ENCODE measurements around the gene AFDN. TPM values are rescaled to one million over a fixed set of nuclear protein-coding genes. Genes with fewer than 3 reads are reported as not detected.

Gene AFDN
- total RNA-seq, 4 donors from 2014 or later = 133 to 391 (median 148) TPM

DNA sequence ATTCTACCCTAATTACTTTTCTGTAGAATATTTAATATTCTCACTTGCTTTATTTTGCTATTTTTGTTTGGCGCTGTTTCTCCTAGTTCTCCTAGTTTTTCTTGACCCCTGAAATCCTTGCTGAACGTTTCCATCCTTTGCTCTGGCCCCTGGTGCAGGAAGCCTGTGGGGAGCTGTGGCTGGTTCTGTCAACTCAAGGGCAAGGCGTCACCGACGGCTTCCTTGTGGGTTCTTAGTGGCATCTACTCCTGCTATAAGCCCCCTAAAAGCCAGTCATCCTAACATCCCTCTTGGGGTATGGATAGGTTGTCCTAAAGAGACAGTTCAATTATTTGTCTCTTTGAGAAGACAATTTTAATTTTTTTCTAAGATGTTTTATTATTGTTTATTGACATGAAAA lies 133.9 kb downstream of the AFDN start:
- H3K4me1 ChIP-seq = no peaks in the 10 kb centered on the region
- no peaks in the 10 kb centered on the region for H3K27me3 ChIP-seq
- no peak overlapping the region for H3K27ac ChIP-seq
- peaks cover 47% of the 10 kb centered on the region for H3K36me3 ChIP-seq
- TF ChIP-seq, protein P1, sequence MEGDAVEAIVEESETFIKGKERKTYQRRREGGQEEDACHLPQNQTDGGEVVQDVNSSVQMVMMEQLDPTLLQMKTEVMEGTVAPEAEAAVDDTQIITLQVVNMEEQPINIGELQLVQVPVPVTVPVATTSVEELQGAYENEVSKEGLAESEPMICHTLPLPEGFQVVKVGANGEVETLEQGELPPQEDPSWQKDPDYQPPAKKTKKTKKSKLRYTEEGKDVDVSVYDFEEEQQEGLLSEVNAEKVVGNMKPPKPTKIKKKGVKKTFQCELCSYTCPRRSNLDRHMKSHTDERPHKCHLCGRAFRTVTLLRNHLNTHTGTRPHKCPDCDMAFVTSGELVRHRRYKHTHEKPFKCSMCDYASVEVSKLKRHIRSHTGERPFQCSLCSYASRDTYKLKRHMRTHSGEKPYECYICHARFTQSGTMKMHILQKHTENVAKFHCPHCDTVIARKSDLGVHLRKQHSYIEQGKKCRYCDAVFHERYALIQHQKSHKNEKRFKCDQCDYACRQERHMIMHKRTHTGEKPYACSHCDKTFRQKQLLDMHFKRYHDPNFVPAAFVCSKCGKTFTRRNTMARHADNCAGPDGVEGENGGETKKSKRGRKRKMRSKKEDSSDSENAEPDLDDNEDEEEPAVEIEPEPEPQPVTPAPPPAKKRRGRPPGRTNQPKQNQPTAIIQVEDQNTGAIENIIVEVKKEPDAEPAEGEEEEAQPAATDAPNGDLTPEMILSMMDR (IDR thresholded peaks at IDR 0.05) = no peak
- no peak for TF ChIP-seq POLR2A (IDR thresholded peaks at IDR 0.05)
- TF ChIP-seq EP300 (IDR thresholded peaks at IDR 0.05) = no peak
- no peak for TF ChIP-seq POLR2AphosphoS5 (IDR thresholded peaks at IDR 0.05)
- no peak overlapping the region for H3K4me3 ChIP-seq
- no peak for DNase-seq (ENCODE audit: low spot score in 2 of 2)
- no peaks in the 10 kb centered on the region for H3K9me3 ChIP-seq
- 92% methylated on average over 5 of the region's 5 CpGs for WGBS

DNA sequence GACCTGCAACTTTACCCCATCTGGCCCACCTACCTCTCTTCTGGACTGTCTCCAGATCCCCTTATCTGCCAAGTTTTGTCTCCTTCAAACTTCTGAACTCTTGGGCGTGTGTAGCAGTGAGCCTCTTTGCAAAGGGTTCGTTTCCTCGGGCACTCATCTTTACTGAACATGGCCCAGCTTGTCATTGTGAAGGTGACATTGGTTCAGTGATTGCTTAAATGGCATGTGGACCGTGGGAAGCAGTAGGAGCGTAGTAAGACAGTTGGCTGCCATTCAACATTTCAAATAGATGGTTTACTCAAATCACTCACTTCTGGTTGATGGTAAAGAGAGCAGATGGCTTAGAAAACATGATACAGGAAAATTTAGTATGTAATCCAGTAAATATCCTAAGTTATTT lies 136.0 kb downstream of the AFDN start:
- Histone ChIP-seq H3K36me3 (peaks cover 60% of the 10 kb centered on the region), H3K9me3 (no peaks in the 10 kb centered on the region), H3K27ac (no peak overlapping the region), H3K4me3 (no peak overlapping the region), H3K4me1 (no peaks in the 10 kb centered on the region), H3K27me3 (no peaks in the 10 kb centered on the region)
- WGBS = 69% methylated on average over 5 of the region's 5 CpGs
- DNase-seq (ENCODE audit: low spot score in 2 of 2) = no peak
- TF ChIP-seq POLR2AphosphoS5 (IDR thresholded peaks at IDR 0.05) (no peak), POLR2A (IDR thresholded peaks at IDR 0.05) (no peak), EP300 (IDR thresholded peaks at IDR 0.05) (no peak)
- TF ChIP-seq, protein P1 (IDR thresholded peaks at IDR 0.05) = no peak

DNA sequence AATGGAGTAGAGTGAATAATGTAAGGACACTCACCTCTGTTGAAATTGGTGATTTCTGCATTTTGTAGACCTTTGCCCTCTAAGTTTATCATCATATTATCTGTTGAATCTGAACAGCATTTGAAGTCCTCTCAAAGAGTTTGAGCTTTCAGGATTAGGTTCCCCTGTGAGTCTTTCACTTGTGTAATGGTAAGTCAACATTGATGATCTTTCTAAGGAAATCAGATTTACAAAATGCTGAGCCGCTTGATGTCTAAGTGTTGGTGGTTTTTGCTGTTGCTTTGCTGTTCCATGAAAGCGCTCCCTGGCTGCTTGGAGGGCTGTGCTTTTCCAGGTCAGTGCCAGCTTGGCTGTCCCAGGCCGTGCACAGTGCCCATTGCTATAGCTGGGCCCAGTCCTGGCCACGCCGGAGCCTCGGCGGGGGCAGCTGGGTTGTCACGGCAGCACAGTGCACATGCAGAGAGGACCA lies 136.9 kb downstream of the AFDN start:
- TF ChIP-seq, protein P1 (IDR thresholded peaks at IDR 0.05) = no peak
- no peak for TF ChIP-seq POLR2AphosphoS5 (IDR thresholded peaks at IDR 0.05)
- TF ChIP-seq POLR2A (IDR thresholded peaks at IDR 0.05) = no peak
- no peak for TF ChIP-seq EP300 (IDR thresholded peaks at IDR 0.05)
- Histone ChIP-seq H3K36me3 (peaks cover 64% of the 10 kb centered on the region), H3K4me3 (no peak overlapping the region), H3K9me3 (no peaks in the 10 kb centered on the region), H3K27me3 (no peaks in the 10 kb centered on the region), H3K4me1 (no peaks in the 10 kb centered on the region), H3K27ac (no peak overlapping the region)
- 98% methylated on average over 8 of the region's 8 CpGs for whole genome bisulfite sequencing
- DNase-seq (ENCODE audit: low spot score in 2 of 2) = no peak

DNA sequence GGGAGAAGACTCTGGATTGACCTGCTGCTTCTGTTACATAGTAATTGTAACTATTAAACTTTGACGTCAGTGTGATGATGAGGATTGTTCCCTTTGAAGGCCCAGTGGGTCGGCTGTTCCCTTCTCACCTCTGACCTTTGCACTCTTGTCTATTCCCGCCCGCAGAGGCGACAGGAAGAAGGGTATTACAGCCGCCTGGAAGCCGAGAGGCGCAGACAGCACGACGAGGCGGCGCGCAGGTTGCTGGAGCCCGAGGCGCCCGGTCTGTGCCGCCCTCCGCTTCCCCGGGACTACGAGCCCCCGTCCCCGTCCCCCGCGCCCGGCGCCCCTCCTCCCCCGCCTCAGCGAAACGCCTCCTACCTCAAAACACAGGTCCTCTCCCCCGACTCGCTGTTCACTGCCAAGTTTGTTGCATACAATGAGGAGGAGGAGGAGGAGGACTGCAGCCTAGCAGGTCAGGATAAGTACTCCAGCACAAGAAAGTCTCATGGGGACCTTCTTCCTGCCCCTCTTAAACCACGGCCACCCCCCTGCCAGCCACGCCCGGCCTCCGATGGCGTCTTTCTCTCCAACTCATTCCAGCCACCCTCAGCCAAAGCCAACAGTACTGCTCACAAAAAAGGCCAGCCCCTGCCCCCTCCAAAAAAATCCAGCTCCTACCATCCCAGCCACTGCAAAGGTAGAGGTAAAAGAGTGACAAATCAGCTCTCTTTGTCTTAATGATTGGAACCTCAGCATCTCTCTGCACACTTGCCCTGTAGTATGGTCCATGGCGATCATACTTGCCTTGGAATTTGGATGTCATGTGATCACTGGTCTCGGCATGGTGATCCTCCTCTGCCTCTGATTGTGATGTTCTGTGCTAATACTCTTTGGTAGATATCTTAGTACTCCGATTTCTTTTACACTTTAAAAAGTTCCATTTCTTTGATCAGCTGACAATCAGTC lies 139.2 kb downstream of the AFDN start:
- H3K36me3 ChIP-seq = peaks cover 78% of the 10 kb centered on the region
- TF ChIP-seq EP300 (IDR thresholded peaks at IDR 0.05) (no peak), POLR2A (IDR thresholded peaks at IDR 0.05) (no peak), POLR2AphosphoS5 (IDR thresholded peaks at IDR 0.05) (no peak)
- TF ChIP-seq, protein P1 (IDR thresholded peaks at IDR 0.05) = no peak
- H3K4me1 ChIP-seq = no peaks in the 10 kb centered on the region
- H3K9me3 ChIP-seq = no peaks in the 10 kb centered on the region
- no peak for DNase-seq (ENCODE audit: low spot score in 2 of 2)
- H3K4me3 ChIP-seq = no peak overlapping the region
- H3K27ac ChIP-seq = no peak overlapping the region
- H3K27me3 ChIP-seq = no peaks in the 10 kb centered on the region
- WGBS = 87% methylated on average over 27 of the region's 39 CpGs

DNA sequence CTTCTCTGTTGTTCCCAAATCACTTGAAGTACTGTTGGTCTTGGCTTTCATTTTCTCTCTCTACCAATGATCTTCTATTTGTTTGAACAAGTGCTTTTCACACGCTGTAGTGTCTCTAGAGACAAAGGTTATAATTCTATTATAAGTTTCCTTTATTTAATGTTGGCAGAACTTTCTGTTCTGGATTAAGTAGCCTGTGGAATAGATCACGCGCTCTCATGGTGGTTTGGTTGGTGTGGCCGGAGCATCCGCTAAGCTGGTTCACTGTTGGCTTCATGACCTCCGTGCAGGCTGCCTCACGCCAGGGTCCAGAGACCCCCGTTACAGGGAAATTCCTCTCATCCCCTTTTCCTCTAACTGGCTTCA lies 139.8 kb downstream of the AFDN start:
- 96% methylated on average over 8 of the region's 8 CpGs for WGBS
- Histone ChIP-seq H3K9me3 (no peaks in the 10 kb centered on the region), H3K36me3 (peaks cover 76% of the 10 kb centered on the region)

More for the DNA sequence above, 139.8 kb downstream of the AFDN start:
- Histone ChIP-seq H3K27me3 (no peaks in the 10 kb centered on the region), H3K27ac (no peak overlapping the region), H3K4me3 (no peak overlapping the region), H3K4me1 (no peaks in the 10 kb centered on the region)
- TF ChIP-seq, protein P1 (IDR thresholded peaks at IDR 0.05) = no peak
- TF ChIP-seq POLR2AphosphoS5 (IDR thresholded peaks at IDR 0.05) (no peak), POLR2A (IDR thresholded peaks at IDR 0.05) (no peak), EP300 (IDR thresholded peaks at IDR 0.05) (no peak)
- DNase-seq (ENCODE audit: low spot score in 2 of 2) = no peak

Data from suprapubic skin (tissue), 4 donors.